GM04503 (cell line): ENCODE data around the gene SUB1.
A peak's percentile ranks its signal among the peaks of the same experiment; 100 is the strongest.
"Not testable (repeated sequence)": the region's sequence is repeated elsewhere in the genome, so short reads cannot be mapped to it uniquely, and the experiment has no call there.

ENCODE experiments used
- DNase-seq: peaks from one replicate; pipeline ENCODE4 v3.0.0-alpha.2; 2012; ENCODE audit warnings: low read depth

The SUB1 gene

DNA sequence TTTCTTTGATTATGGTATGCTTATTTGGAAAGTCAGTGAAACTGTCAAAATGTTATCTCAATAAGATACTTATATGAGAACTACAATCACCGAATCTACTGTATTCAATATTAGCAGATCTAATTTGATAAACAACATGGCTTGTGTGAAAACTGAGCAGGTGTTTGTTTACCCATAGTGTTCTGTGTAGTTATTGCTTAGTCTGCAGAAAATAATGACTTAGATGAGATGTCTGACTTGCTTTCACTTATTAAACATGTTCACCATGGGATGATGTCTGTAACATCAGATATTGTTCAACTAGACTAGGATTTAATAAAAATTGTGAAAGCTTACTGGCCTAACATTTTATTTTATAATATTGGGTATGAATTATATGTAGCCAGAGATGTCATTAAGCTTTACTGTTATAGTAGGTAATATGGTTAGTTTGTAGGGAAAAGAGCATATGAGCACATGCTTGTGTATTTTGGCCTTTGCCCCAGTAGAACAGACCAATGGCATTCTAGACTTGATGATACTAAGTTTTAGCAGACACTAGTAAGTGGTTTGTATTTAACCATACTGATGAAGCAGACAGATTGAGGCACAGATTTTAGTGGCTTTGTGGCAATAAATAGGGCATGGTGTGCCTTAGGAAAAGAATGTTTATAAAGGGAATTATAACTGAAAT, 16.4 kb downstream of the SUB1 start:
- no peak for DNase-seq

DNA sequence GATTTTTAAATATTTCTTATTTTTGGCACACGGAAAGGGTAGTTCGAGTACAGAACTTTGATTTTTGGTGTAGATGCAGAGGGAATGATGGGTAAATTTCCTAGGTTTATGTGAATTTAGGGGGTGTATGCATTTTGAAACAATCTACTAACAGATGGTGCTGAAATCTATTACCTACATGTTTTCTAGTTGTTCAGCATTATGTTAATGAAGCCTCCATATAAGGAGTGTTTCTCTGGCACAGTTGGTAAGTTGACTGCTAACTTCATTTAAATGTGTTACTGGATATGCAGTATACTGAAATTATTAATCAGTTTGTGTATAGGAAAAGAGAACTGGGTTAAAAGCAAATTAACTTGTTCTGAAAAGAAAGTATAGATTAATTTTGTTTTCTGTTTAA, 17.5 kb downstream of the SUB1 start:
- no peak for DNase-seq

DNA sequence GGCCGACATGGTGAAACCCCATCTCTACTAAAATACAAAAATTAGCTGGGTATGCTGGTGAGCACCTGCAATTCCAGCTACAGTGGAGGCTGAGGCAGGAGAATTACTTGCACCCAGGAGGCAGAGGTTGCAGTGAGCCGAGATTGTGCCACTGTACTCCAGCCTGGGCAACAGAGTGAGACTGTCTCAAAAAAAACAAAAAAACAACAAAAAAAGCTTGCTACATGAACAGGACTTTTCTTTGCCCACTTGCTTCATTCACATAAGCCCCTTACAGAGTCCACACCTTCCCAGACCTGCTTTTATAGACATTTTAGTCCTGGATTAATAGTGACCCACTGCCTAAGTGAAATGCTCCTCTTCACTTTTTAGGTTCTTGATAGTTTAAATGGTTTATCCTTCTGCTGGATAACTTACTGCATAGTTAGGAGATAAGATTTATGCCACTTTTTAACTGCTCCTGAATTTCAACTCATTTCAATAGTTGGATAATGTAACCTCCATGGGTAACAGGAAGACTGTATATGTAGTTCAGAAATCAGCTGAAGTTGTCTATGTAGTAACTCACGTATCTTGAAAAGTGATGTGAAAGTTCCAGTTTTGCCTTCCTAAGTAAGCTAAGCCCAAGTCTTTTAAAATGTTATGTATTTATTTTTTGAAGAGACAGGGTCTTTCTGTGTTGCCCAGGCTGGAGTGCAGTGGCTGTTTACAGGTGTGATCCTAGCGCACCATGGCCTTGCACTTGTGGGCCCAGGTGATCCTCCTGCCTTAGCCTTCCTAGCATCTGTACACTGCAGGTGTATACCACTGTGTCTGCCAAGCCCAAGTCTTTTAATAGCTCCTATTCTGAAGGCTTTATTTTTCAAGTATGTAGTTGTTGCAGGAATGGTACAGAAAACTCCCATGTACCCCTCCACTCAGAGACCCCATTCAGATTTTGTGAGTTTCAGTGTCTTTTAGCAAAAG, 19.7 kb downstream of the SUB1 start:
- no peak for DNase-seq

DNA sequence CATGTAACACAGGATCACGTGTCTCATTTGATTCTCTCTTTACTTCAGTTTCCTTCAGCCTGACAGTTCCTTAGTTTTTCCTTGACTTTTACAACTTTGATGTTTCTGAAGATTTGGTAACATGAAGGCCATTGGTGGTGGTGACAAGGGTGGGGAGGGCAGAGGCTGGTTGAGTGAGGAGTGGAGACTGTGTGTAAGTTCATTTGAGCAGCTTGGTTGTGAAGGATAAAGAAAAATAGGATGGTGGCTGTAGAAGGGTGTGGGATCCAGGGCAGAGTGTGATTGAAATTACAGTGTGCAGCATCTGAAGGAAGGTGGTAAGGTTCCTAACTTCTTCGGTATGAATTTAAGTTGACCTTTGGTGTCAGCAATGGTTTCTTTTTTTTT, 20.4 kb downstream of the SUB1 start:
- DNase-seq: no peak

DNA sequence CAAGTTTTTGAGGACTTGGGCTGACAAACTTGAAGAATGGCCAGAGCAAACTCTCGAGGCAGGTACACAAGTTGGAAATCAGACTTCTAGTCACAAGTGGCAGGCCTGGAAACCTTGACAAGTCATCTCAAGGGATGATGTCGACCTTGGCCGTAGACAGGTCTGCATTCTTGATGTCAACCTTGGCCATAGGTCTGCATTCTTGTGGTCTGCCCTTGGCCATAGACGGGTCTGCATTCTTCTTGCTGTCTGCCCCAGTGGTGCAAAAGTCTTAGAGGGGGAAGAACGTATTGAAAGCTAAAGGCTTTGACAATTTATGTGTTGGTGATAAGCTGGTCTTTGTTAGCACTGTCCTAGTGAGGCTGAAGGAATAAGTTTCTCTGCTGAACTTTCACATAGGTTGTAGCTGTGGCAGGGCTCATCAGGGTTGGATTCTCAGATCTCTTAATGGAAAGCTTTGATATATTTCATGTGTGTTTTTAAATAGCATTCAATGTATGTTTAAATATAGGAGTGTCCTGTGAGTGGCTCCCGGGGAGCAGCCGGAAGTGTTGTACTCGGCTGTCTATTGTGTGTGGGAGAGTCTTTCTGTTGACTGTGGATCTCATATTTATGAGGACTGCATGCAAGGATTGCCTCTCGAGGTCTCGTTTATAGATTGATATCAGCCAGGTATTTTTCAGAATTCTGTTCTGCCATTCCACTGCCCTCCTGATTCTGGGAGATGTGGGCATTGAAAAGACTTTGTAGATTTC, 27.0 kb downstream of the SUB1 start:
- no peak for DNase-seq

DNA sequence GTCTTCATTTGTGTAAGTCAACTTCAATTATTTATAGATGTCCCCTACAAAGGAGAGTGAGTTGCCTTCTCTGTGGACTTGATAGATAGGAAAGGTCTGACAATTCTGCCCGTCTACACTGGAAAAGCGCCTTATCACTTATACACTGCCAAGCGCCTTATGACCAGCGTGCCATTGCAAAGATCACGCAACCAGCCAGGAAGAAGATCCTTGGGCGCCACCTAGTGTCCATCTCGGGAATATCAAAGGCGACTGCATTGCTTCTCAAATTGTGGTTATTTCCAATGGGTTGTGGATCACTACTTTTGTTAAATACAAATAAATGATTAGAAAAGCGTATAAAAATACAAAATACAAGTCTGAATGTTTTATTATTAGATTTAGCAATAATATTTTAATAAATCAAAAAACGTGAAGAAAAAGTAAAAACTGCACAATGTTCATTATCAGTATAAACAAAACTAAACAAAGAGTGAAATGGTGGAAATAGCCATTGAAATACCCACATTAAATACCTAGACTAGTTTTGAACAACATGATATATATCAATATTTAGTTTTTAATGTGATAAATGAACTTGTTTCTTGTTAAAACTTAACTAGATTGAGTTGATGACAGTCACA, 27.8 kb downstream of the SUB1 start:
- no peak for DNase-seq

DNA sequence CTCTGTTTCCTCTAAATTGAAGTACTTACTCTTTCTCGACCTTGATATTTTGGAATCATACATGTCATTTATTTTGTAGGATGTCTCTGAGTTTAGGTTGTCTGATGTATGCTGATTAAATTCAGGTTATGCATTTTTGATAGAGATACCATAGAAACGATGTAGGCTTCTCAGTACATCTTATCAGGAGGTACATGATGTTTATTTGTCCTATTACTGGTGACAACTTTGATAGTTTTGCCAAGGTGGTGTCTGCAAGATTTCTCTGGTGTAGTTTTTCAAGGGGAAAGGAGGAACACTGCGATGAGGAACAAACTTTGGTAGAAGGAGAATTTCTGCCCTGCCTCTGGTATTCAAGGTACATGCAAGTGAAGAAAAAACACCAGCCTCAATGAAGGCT, 29.9 kb downstream of the SUB1 start:
- no peak for DNase-seq

DNA sequence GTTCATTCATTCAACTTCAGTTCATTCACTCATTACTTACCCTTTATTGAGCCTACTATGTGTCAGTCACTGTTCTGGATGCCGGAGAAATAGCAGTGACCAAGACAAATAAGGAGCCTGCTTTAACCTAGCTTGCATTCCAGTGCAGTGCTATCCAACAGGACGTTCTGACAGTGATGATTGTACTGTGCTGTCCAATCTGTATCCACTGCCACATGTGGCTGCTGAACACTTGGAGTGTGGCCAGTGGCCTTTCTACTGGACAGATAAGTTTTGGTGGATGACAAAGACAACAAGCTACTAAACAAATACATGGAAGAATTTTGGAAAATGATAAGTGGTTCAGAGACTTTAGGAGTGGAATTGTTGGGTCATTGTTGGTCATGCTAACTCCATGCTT, 33.6 kb downstream of the SUB1 start:
- DNase-seq: no peak

DNA sequence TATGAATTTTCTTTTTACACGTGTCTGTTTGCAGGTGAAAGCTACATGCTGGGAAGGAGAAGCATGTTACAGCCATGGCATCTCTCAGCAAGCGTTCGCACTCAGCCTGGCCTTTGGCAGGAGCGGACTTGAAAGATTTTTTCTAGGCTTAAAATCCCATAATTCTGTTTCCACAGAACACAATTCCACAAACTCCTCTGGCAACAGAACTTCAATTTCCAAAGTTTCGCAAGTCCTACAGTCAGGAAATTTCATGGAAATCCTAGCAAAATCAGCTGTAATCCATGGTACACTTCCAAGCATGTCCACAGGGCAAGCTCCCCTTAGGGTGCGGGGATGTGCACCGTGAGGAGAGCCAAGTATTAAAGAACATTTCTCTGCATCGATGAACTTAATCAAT, 35.9 kb downstream of the SUB1 start:
- DNase-seq: no peak

DNA sequence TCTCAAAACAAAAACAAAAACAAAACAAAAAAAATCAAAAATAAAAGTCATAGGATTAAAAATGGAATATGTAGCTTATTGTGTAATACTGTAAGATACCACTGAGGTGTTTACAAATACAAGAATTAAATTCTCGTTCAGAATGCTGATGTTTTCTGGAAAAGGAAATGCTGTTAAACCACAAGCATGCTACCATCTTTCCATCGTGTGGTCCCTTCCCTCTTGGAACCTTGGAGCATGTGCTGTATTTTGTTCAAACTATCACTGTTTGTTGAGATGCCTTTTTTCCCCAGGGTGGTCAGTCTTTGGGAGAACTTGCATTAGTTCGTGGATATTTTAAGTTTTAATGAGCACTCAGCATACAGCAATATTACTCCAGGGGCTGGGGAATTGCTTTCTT, 39.7 kb downstream of the SUB1 start:
- peak; percentile 26 for DNase-seq

DNA sequence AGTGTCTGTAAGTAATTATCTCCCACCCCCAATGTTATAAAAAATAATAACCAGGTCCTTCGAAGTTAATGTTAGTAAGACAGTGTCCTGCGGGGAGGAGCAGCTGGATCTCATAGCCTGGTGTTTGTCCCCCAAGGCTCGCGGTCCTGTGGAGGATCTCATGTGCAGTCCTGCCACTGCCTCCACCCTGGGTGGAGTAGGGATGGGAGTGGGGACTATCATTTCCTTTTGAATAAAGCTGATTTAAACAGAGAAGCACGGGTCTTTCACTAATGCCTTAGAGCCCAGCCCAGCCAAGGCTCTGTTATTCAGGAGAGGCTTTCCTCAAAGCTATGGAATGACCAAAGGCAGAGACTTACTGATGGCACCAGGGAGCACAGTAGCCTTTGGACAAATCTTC, 40.2 kb downstream of the SUB1 start:
- DNase-seq: no peak

DNA sequence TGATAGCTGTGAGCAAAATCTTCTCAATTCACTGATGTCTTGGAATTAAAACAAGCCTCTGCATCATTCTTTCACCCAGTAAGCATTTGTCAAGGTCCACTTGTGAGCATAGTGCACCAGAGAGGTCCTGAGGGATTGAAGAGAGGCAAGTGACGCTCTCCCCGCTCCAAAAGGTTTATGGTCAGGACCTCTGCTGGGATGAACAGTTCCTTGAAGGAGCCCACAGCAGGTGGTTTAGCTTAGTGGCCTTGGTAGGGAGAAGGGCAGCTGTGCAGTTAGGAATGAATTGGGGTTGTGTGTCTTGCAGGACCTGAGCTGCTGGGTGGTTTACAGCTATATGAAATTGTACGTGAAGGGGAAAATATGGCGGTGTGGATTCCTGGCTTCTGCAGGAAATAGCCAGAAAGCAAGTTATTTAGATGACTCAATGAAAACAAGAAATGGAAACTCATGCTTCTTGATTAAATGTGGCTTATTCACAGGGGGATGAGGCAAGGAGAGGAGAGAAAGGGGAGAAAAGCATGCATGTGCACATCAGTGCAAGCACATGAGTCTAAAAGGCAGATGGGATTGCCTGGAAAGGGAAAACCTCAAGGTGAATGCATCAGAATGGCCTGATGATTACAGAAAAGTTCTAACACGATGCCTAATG, 42.0 kb downstream of the SUB1 start:
- no peak for DNase-seq

DNA sequence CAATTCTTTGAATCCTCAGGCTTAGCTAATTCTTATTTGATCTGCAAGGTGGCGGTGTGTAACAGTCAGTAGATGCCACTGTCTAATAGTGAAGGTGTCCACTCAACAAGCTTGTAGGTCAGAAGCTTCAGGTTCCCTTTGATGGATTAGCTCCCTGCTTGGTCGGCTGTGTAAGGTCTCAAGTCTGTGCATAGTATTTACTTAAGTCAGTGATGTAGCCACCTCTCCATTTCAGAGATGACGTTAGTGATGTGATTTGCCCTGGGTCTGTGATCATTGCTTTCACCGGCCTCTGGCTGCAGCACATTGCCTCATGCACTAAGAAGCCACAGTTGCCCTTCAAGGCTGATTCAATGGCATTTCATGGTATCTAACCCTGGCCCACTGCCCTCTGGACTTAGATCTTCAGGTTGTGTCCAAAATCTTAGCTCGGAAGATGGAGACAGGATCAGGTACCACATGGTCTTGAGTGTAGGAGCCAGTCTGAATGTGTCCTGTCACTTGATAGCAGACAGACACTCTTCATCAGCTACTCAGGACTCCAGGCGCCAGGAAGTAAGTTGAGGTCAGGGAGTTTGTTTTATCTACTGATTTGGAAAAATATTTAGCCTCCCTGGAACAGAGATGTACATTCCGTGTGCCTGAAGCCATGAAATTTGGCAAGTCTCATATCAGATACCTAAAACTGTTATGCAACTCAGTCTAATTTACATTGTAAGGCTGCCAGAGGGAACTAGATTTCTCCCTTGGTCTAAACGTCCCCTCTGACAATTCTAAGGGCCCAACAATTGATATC, 42.9 kb downstream of the SUB1 start:
- DNase-seq: no peak

DNA sequence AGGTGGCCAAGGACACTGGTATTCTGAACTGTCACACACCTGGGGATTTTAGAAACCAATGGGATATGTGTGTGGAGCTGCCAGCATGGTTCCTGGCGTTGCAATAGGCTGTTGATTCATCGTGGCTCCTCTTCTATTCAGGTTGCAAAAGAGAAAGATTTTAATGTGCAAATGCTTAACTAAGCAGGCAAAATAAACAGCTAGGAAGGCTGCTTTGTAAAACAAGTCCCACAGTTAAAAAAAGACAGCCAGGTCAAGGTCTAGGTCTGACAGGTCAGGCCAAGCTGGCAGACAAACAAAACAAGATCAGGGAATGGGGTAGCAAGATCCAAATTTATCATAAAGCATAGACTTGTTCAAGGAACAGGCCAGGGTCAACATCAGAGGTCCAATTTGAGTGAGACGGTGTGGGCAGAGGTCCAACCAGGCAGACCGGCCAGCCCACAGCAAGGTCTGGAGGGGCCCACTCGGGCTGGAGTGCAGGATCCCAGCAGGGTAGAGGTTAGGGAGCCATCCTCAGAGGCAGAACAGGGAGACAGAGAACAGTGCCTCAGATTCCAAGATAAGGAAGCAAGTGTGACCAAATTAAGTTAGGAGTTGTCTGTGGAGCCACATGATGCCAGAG, 45.6 kb downstream of the SUB1 start:
- no peak for DNase-seq

DNA sequence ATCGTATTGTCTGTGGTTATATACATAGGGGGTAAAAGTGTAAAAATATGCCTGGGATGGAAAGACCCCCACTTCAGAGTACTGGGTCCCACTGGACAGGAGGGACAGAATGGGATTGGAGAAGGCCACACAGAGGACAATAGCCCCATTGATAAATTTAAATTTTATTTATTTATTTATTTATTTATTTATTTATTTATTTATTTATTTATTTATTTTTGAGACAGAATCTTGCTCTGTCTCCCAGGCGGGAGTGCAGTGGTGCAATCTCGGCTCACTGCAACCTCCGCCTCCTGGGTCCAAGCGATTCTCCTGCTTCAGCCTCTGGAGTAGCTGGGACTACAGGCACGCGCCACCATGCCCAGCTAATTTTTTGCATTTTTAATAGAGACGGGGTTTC, 47.7 kb downstream of the SUB1 start:
- not testable (repeated sequence) for DNase-seq

DNA sequence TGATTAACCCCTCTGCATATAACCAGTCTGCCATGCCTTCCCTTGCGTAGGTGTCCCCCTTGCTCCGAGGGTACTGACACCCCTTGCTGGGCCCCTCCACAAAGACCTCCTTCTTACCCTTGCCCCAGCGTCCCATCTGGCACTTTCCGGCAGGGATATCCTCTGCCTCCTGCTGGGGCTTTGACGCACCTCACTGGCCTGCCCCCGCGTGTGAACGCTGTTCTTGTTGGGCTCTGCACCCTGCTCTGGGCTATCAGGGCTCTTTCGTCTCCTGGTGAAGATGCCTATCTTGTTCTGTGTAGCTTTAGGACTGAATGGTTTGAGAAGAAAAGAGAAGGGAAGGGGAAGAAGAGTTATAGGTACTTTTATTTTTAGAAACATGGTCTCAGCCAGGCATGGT, 53.0 kb downstream of the SUB1 start:
- DNase-seq: no peak

DNA sequence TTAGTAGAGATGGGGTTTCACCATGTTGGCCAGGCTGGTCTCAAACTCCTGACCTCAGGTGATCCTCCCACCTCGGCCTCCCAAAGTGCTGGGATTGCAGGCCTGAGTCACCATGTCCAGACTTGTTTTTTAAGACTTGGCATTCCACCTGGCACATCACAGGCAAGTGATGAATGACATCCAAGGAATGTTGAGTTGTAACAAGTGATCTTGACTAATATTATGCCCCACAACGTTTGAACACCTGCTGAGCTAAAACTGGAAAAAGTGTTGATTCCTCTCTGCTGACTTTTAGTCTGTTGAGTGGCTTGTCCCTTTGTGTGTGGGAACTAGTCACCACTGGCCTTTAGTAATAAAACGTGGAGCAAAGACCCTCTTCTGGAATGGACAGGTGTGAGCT, 54.6 kb downstream of the SUB1 start:
- DNase-seq: no peak

DNA sequence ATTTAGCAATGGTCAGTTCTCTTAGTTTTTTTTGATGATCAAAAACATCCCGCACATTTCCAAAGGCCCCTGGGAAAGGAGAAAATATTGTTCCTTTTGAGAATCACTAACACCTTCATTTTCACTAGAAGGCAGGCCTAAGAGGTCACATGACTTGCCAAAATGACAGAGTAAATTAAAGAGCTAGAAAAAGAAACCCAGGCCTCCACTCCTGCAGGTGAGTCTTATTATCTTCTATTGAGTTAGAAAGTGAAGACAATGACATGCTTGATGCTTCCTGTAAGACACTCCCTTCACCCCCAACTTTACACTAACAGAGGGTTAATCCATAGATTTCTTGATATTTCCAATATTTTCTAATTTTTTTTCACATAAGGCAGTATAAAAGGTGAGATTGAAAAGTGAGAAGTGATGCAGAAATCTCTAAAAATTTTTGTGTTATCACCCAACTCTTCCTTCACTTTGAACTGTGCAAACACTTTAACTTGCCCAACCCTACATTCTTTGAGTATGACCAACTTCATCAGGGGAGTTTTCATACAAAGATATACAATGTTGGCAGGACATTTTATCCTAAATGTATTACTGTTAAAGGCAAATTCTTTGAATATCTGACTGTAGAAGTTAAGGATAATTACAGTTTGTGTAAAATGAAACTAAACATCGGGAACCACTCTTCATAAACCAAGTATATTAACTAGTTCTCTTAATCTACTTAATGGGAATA, 57.1 kb downstream of the SUB1 start:
- no peak for DNase-seq

DNA sequence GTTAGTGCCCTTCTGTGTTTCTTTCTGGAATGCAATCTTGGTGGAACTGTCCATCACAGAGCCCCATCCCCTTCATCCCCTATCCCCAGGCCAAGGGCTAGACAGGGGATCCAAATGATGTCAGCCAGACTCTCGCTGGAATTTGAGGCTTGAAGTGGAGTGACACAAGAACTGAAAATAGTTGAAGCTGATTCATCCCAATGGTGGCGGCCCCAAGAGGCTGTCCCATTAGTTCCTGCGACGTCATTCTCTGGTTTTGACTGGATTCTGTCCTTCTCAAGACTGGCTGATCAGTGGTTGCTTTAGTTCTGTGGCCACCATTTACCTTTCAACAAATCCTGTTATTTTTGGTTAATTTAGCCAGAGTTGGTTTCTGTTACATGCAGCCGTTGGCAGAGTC, 59.9 kb downstream of the SUB1 start:
- DNase-seq: no peak
